A172 (cell line): ENCODE measurements around the gene PARP8. TPM values are rescaled to one million over a fixed set of nuclear protein-coding genes. Genes with fewer than 3 reads are reported as not detected.
"Not testable (repeated sequence)": the region's sequence is repeated elsewhere in the genome, so short reads cannot be mapped to it uniquely, and the experiment has no call there.

Experiments
- DNase-seq: peaks from one replicate; pipeline ENCODE4 v3.0.0-alpha.2; 2015; ENCODE audit warnings: low spot score
- total RNA-seq: library from RNA; depleted of rRNA; stranded (reverse); fragments of >200 nt; shearing (Covaris generic); gene quantifications from 2 replicates; pipeline ENCODE4 v1.2.3, GENCODE V29; 2014

Gene PARP8
- total RNA-seq, 1 experiment from 2014 or later: 0.28 TPM

DNA sequence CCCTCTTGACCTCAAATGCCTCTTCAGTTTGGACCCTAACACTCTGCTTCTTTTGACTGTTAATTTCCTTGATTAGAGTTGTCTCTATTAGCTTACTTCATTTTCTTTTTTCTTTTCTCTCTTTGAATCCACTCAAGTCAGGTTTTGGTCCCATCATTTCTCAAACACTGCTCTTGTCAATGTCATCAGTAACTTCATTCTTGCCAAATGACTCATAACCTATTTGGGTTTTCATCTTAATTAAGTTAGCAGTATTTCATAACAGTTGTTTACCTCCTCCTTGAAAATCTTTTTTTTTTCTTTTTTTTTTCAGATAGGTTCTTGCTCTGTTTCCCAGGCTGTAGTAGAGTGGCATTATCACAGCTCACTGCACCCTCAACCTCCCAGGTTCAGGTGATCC lies 119.6 kb downstream of the PARP8 start:
- no peak for DNase-seq

DNA sequence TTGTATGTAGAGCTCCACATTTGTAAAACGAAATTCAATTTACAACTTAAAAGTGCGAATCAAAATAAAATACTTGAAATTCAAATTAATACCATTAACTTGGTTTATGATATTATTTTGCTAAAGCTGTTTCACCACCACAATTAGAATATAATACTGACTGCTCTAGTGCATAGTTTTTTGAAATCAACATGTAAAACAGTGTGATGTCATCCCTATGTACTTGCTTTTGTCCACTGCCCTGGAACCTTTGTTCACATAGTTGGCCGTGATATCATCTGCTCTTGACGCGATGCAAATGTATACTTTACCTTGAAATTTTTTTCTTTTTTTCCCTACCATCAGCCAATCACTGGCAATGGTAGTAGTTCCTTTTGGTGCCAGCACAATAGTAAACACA lies 125.4 kb downstream of the PARP8 start:
- no peak for DNase-seq

DNA sequence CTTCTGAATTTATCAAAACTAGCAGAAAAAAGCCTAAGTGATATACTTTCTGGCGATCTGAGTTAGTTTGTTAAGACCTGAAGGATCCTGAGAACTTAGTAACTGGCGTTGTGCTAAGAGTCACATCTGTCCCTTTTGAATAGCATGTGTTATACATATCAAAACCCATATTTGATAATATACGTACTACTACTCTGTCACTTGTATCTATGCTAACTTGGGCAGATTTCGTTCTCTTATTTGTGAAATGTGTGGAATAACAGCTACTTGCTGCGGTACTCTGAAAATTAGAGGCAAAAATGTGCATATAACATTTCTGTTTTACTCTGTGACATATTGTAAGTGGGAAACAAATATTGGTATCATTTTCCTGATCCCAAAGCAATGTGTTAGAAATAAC lies 126.4 kb downstream of the PARP8 start:
- DNase-seq: no peak

DNA sequence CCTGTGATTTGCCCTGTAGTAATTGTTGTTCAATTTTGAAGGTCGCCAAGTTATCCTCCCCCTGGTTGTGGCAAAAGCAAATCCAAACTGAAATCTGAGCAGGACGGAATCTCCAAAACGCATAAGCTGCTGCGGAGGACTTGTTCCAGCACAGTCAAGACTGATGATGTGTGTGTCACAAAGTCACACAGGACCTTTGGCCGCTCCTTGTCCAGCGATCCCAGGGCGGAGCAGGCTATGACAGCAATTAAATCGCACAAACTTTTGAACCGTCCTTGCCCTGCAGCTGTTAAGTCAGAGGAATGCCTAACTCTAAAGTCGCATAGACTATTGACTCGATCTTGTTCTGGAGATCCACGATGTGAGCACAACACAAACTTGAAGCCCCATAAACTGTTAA lies 128.4 kb downstream of the PARP8 start:
- DNase-seq: no peak

DNA sequence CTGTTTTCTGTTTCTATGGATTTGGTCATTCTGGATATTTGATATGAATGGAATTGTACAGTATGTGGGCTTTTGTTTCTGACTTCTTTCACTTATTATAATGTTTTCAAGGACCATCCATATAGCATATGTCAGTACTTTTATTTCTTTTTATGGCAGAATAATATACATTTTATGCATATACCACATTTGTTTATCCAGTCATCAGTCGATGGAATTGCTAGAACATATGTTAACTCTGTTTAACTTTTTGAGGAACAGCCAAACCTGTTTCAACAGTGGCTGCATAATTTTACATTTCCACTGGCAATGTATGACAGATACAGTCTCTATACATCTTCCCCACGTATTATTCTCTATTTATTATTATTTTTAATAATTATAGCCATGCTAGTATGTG lies 131.6 kb downstream of the PARP8 start:
- DNase-seq: no peak

DNA sequence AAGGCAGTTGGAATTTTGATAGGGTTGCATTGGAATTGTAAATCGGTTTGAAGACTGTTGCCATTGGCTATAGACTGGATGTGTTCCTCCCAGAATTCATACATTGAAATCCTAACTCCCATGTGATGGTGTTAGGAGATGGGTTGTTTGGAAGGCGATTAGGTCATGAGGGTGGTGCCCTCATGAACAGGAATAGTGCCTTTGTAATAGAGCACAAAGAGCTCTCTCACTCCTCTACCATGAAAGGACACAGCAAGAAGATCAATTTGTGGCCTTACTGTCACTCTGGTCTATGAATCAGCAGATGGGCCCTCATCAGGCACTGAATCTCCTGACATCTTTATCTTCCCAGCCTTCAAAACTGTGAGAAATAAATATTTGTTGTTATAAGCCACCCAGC lies 133.2 kb downstream of the PARP8 start:
- no peak for DNase-seq

DNA sequence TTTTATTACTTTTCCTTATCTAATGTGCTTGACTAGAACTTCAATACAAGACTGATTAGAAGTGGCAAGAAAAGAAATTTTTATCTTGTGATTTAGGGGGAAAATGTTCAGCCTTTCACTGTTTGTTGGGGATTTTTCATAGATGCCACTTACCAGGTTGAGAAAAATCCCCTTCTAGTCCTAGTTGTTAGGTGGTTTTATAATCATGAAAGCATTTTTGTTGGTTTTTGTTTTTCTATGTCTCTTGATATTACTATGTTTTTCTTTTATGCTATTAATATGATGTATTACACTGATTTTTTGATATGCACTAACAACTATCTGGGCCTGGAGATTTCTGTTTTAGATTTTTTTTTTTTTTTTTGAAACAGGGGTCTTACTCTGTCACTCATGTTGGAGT lies 134.0 kb downstream of the PARP8 start:
- no peak for DNase-seq

DNA sequence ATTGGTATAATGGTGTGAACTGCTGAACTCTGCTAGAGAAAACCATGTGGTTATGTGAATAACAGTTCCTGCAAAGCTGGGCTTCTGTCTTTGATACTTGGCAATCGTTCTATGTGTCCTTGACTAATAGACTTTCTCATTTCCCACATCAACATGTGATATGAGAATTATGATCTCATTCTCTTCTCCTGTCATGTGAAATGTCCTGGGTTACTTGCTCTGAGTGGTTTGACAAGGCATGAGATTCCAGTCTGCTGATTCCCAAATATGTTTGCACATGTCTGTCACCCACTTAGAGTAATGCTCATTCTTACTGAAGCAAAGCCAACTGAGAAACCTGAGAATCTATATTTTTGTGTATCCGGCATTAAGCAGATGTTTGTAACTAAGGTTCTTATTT lies 141.2 kb downstream of the PARP8 start:
- DNase-seq: peak; percentile 3

DNA sequence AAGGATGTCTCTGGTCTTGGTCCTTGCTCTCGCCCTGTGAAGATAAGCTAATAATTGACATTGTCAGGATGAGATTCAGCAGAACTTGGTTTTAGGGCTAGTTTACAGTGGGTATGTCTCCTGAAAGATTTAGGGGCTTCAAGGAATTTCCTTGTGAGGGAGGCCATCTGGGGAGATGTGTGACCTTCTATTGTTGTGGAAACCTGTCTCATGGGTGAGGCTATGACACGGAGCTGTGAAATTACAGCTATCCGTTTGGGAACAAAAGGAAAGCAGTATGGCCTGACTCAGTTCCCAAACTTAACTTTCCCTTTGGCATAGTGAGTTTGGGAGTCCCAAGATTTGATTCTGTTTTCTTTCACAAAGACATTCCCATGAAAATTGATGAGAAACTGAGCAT lies 142.0 kb downstream of the PARP8 start:
- DNase-seq: no peak

DNA sequence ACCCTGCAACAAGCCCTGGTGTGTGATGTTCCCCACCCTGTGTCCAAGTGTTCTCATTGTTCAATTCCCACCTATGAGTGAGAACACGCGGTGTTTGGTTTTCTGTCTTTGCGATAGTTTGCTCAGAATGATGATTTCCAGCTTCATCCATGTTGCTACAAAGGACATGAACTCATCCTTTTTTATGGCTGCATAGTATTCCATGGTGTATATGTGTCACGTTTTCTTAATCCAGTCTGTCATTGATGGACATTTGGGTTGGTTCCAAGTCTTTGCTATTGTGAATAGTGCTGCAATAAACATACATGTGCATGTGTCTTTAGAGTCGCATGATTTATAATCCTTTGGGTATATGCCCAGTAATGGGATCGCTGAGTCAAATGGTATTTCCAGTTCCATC lies 145.3 kb downstream of the PARP8 start:
- DNase-seq: not testable (repeated sequence)

DNA sequence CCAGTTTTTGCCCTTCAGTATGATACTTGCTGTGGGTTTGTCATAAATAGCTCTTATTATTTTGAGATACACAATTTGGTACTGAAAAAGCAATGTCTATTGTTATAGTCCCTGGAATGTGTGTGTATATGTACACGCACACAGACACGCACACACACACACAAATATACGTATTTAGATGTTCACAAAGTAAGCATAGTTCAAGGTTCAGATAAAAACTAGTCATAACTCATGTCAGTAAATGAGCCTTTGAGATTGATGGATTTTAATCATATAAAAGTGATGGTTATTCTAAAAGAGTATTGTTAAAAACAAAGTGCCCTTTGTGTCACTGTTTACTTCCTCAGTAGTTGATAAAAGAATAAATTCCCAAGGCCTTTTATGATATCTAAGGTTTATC lies 147.3 kb downstream of the PARP8 start:
- no peak for DNase-seq

DNA sequence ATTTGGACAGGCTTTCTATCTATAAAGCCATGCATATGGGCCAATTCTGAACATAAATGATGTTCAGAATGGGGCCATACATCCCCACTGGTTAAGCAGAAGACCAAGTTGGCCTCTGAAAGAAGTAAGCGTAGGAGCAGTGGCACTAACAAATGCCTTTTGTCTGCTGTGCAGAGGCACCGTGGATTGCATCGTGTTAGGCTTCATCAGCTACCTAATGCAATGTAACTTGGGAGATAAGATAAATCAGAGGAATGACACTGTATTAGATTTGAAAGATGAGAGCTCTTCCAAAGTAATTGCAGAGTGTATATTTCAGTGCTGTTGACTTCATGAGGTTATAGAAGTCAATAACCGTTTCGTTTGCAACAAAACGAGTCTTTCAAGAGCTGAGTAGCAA lies 148.1 kb downstream of the PARP8 start:
- DNase-seq: no peak

DNA sequence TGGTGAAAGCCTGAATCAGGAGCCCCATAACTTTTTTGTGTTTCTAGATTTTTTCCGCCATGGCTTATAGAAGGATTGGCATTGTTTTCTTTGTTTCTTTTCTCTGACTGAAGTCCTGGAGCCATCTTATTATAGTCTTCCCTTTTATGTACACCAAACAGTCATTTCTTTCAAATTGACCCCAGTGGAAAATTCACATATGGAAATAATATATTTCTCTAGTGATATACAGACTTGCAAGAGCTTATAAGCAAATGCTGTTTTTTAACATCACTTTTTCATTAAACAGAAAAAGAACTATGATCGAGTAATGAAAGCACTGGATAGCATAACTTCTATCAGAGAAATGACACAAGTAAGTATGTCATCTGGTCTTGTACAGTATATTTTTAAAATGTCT lies 155.6 kb downstream of the PARP8 start:
- no peak for DNase-seq

DNA sequence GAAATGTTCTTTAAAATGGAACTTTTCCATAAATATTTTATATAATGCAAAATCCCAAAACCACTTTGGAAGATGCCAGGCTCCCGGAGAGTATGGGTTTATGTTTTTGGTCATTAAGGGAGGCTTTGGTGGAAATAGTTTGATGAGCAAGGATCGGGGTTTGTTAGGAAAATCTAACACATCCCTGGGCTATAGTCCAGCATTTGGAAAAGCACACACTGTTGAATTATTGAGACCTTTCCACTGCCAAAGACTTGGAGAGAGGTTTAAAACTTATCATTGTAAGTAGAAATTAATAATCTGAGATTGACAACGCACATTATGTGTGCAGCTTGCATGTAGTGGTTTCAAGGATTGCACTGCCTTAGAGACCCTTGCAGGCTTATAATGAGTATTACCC lies 156.3 kb downstream of the PARP8 start:
- DNase-seq: no peak

DNA sequence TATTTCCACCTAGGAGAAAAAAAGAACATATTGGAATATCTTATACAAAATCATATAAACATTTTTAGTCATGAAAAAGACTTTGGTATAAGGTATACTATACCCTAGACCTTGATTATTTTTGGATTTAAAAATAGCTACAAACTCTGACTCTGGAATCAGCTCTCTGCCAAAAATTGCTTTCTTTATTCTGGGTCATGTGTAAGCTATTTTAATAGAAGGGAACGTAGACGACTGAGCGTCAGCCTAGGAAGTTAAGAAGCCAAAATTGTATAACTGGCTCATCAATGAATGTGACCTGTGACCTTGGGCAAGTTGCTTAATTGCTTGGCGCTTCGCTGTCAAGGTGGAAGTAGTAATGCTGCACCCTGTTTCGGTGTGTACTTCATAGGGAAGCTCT lies 157.1 kb downstream of the PARP8 start:
- DNase-seq: no peak

DNA sequence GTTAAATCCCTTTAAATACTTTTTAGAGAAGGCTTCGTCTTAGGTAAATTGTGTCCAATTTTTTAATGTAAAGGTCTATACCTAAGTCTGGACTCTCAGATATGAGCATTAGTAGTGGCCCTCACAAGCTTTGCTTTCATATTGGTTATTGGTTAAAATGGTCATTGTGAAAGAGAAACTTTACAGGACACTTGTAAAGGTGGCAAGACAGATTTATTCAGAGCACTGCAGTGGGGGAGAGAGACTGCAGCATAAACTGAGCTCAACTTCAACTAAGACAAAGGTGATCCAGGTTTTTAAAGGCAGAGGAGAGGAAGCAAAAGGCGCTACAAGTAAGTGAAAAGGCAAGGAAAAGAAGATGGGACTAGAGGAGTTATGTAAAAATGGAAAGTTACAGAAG lies 157.7 kb downstream of the PARP8 start:
- no peak for DNase-seq

DNA sequence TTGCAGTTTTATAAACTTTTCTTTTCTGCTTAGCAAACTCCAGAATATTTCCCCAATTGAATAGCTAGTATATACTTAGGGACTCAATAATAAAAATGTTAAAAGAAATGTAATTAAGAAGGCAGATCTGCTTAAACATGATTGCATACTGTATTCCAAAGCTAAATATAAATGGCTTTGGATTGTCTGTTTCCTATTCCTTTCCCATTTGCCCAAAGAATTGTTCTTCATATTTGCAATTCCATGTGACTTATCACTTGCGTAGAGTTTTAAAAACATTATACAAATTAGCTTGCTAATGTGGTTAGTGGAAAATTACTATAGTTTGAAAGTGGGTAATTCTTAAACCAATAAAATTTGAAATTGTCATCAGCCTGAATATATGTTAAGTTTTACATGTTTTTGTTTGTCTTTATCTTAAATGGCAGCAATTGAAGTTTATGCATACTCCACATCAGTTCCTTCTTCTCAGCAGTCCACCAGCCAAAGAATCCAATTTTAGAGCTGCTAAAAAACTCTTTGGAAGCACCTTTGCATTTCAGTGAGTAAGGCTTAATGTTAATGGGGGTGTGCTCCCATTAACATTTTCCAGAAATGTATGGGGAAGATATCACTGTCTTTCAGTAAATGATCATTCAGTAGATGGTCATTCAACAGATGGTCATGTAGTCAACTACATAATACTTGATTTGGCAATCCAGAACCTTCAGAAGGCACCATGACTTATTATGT lies 161.2 kb downstream of the PARP8 start:
- DNase-seq: no peak

DNA sequence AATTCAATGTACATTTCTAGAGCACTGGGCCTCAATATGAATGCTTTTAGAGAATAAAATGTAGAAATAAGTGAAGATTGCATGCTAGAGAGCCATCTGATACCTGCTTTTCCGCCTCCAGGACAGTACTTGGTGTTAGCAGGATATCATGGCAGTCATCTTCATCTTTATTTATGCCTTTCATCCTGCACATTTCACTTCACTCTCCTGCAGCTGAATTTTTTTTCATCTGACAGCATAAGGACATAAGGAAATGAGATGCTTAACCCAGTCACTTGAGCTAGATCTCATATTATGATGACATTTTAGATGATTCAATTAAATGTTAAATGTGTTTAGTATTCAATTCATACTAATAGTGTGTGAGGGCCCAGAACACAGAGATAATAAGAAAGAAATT lies 162.6 kb downstream of the PARP8 start:
- DNase-seq: no peak

DNA sequence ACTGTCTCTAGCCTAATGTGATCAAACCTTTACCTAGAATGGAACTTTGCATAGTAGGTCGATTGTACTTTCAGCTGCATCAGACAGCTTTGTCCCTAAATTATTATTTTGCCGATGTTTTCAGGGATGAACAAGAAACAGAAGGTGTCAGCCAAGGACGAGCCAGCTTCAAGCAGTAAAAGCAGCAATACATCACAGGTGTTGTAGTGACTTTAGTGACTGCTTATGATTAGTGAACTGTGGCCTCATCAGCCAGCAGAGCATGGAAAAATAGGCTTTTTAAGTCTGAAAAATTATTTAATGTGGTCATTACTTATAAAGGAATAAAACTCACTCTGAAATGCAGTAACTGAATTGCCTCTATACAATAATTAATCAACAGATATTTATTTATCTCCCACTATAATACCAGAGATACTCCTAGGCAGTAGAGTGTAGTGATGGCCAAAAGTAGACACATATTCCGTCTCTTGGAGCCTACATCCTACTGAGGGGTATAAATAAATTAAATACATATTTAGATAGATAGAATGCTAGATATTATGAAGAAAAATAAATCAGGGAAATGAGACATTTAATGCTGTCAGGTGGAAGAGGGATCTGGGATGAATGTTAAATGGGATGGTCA lies 166.3 kb downstream of the PARP8 start:
- no peak for DNase-seq

DNA sequence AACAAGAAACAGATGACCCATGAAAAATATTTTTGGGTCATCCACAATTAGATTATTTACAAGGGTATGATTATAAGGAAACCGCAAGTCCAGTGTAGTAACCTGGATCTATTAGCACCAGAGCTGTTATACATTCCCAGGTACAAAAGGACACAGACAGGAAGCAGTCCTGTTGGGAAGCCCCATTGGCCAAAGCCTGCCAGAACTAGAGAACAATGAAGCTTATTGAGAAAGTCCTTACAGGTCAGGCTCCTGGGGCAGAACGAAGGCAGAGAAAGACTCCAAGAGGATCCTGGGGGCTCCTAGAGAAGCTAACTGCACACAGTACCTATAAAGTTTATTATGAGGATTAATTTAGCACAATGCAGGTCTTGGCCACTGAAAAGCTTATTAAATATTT lies 169.9 kb downstream of the PARP8 start:
- DNase-seq: no peak

DNA sequence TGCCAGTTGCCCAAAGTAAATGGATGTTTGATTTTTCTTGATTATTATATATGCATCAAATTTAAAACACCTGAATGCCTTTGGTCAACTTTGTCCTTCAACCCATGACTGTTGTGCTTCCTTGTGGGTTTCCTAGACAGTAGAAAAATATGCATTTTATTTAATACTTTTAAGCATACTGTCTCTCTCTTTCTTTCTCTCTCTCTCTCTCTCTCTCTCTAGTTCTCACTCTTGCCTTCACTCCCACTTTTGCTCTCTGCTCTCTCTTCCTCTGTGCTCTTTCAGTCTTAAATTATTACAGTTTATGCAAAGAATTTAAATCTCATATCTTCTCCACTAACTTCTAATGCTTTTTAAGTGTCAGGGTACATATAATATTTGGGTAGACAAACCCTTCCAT lies 173.0 kb downstream of the PARP8 start:
- no peak for DNase-seq

DNA sequence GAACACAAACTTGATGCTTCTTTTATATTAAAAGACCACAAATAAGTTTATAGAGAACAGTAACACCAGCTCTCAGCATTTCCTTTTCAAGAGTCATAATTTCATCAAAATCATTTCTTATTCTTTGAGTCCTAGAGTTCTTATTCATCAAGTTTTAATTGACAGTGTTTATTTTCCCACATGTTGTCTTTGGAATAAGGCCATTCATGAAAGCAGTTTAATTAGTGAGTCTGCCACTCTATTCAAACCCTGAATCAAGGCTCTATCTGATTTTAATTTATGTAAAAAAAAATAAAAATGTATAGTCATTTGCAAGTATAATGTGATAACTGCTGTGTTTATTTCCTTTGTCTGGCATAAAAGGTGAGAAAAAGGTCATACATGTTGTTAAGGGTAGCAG lies 176.7 kb downstream of the PARP8 start:
- no peak for DNase-seq

DNA sequence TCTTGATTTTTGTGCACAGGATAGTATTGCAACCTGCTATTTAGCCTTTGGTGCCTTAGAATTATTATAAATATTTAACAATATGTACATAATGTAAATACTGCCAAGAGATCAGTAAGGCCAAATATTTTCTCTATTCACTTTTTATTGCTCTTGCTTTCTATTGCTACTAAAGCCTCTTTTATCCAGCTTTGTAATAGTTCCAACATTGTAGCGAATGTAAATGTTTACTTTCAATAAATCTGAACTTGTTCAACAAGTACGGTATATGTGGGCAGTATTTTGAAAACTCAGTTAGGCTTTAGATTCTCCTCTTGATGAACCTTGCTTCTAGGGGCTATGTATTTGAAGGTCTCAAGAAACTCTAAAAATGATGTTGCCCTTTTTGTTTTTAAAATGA lies 179.8 kb downstream of the PARP8 start:
- no peak for DNase-seq

DNA sequence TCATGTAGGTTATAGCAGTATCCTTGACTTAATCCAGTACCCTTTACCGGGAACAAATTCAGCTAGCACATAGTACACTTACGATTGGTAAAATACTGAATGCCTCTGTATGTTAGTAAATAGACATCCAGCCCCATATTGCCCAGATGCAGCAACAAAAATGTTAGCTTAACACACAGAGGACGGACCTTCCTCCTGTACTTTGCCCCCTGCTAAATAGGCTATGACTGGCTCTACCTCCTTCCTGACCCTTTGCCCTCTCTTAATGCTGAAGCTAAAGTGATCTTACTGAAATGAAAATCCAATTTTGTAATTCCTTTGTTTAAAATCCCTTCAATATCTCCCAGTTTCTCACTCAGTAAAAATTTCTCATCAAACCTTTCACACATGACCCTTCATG lies 183.1 kb downstream of the PARP8 start:
- DNase-seq: no peak
